ENCODE data around the gene DOK3.

Gene DOK3

DNA sequence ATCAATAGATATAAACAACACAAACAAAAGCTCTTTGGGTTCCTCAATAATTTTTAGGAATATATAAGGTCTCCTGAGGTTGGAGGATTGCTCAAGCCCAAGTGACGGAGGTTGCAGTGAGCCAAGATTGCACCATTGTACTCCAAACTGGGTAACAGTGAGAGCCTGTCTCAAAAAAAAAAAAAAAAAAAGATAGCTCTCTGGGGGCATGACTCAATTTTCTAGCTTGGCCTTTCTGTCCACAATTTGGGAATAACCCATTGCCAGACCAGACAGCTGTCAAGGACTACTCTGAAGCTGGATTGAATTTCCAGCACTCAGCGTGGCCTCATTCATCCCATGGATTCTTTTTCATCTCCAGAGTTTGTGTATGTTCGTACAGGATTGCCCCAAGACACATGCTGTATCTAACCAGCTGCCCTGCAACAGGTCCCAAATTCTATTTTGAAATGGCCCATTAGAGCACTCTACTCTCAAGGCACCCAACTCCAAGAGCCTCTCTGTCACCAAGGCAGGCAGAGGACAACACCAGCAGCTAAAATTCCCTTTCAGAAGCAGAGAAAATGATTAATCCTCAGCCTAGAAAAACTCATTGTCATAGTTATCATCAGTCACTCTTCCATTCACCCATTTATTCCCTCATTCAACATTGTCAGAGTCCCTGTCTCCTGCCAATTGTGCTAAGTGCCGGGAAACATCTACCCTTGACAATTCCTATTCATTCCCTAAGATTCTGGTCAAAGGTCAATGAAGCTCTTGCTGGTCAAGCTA lies 36.0 kb upstream of the DOK3 start:
- TF ChIP-seq, protein P1, sequence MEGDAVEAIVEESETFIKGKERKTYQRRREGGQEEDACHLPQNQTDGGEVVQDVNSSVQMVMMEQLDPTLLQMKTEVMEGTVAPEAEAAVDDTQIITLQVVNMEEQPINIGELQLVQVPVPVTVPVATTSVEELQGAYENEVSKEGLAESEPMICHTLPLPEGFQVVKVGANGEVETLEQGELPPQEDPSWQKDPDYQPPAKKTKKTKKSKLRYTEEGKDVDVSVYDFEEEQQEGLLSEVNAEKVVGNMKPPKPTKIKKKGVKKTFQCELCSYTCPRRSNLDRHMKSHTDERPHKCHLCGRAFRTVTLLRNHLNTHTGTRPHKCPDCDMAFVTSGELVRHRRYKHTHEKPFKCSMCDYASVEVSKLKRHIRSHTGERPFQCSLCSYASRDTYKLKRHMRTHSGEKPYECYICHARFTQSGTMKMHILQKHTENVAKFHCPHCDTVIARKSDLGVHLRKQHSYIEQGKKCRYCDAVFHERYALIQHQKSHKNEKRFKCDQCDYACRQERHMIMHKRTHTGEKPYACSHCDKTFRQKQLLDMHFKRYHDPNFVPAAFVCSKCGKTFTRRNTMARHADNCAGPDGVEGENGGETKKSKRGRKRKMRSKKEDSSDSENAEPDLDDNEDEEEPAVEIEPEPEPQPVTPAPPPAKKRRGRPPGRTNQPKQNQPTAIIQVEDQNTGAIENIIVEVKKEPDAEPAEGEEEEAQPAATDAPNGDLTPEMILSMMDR (IDR thresholded peaks at IDR 0.05; ENCODE audit: borderline replicate concordance, insufficient read depth, low read depth, low read length) = no peak
- H3K4me3 ChIP-seq (ENCODE audit: low read depth, low read length) = no peak overlapping the region

DNA sequence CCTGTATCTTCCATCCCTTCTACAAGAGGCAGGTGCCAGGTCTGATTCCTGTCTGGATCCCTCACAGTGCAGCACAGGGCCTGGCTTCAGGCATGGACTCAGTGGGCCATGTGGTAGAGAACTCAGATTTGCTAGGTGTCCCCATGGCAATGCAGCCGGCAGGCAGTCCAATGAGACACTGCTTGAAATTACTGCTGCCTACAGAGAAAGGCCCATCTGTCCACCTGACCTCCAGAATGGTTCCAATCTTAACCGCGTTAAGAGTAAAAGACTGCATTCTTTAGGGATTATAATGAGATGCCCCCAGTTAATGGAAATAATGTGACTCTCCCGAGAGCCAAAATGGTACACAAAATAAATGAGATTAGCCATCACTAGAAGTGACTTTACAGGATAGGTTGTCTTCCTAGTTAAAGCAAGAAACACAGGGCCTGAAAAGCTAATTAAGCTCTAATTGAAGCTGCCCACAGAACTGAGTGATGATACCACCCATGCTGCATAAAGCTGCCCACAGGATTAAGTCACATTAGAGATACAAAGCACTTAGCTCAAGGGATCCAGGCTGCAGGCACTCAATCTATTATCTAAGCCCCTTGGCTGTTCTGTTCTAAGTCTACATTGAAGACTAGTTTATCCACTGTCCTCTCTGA lies 33.3 kb upstream of the DOK3 start:
- H3K4me3 ChIP-seq (ENCODE audit: low read depth, low read length) = no peak overlapping the region
- TF ChIP-seq, protein P1 (IDR thresholded peaks at IDR 0.05; ENCODE audit: borderline replicate concordance, insufficient read depth, low read depth, low read length) = no peak

DNA sequence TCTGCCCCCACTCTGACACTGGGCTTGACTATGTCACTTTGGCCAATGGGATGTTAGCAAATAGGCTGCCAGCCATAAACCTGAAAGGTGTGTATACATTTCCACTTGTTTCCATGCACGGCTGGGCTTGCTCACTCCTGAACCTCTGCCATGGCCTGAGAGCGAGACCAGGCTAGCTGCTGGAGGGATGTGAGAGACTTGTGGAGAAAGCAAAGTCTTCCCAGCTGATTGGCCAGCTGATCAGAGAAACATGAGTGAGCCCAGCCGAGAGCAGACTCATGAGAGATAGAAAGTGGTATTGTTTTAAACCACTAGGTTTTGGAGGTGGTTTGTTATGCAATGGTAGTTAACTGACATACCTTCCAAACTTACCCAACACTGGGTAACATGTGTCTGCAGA lies 30.8 kb upstream of the DOK3 start:
- no peak overlapping the region for H3K4me3 ChIP-seq (ENCODE audit: low read depth, low read length)
- TF ChIP-seq, protein P1 (IDR thresholded peaks at IDR 0.05; ENCODE audit: borderline replicate concordance, insufficient read depth, low read depth, low read length) = no peak

DNA sequence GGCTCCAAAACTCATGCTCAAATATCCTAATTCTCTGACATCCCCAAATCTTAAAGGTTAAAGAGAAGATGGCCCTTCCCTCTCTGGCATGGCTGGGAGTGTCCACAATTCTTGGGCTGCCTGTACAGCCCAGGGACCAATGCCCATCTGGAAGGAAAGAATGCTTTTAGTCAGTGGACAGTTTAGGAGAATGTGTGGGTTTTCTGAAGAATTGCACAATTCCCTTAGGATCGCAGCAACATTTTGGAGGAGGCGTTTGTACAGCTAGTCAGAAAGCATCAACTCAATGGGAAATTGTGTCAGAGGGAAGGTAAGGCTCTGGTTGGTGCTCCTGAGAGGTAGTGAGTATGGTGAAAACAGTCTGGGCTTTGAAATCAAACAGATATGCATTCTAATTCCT lies 29.8 kb upstream of the DOK3 start:
- no peak overlapping the region for H3K4me3 ChIP-seq (ENCODE audit: low read depth, low read length)

DNA sequence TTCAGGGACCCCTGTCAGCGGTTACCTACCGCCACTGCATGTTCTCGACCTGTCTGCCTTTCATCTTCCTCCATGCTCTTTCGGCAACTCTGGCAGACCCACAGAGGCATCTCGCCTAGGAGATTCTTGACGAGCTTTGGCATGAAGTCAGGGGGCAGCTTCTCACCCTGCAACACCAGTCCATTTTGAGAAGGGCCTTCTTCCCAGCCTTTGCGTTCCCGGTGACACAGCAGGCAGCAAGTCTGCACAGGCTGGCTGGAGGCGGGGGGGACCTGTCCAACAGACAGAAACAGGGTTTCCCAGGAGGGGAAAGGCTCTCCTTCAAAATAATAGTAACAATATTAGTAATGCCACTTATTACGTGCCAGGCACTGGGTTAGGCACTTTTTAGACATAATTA lies 29.2 kb upstream of the DOK3 start:
- H3K4me3 ChIP-seq (ENCODE audit: low read depth, low read length) = no peak overlapping the region
- TF ChIP-seq, protein P1 (IDR thresholded peaks at IDR 0.05; ENCODE audit: borderline replicate concordance, insufficient read depth, low read depth, low read length) = no peak

More for the DNA sequence above, 29.8 kb upstream of the DOK3 start:
- TF ChIP-seq, protein P1 (IDR thresholded peaks at IDR 0.05; ENCODE audit: borderline replicate concordance, insufficient read depth, low read depth, low read length) = no peak

DNA sequence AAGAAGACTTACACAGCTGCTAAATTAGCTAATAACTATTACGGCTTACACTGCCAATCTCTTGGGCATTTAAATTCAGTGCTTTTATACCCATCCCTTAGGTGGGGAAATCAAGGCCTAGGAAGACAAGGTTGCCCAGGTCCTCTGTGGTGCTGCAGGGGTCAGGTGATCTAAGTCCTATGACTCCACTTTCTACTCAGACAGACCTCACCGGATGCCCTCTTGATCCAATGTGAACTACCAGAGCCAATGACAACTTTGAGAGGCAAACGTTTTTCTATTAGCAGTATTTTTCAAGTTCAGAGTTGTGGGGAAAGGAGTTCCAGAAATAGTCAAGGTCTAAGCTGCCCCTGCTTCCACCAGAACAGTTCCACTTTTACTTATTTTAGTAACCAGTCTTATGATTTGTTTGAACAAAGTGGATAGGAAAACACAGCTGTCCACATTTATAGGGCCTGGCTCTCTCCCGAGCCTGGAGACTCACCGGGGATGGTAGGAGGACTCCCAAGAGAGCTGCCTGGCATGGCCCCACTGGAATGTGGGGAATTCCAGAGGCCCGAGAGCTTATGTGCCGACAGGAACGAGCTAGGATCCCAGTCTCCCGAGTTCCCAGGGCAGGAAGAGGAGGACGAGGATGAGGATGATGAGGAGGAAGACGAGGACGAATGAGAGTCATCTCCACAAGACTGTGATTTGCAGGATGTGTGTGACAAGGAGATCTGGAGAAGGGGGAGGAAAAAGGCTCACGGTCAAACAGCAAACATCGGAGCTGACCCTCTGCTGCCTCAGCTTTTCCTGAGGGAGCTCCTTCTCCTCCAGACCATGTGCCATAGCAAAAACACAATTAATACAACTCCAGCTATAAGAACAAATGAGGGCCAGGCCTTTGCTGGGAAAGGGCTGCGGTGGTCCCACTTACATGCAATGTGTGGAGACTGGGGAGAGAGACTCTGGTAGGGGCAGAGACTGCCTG lies 28.0 kb upstream of the DOK3 start:
- no peak overlapping the region for H3K4me3 ChIP-seq (ENCODE audit: low read depth, low read length)
- TF ChIP-seq, protein P1 (IDR thresholded peaks at IDR 0.05; ENCODE audit: borderline replicate concordance, insufficient read depth, low read depth, low read length) = no peak
